ENCODE results near the gene HMCES. TPM values are rescaled to one million over a fixed set of nuclear protein-coding genes. Genes with fewer than 3 reads are reported as not detected.

The HMCES gene
- total and polyA plus RNA-seq, 2 of the 13 experiments (the other 11 are each of a cell fraction or from before 2014, with no cell fraction given) = 16.1 to 37.5 TPM

DNA sequence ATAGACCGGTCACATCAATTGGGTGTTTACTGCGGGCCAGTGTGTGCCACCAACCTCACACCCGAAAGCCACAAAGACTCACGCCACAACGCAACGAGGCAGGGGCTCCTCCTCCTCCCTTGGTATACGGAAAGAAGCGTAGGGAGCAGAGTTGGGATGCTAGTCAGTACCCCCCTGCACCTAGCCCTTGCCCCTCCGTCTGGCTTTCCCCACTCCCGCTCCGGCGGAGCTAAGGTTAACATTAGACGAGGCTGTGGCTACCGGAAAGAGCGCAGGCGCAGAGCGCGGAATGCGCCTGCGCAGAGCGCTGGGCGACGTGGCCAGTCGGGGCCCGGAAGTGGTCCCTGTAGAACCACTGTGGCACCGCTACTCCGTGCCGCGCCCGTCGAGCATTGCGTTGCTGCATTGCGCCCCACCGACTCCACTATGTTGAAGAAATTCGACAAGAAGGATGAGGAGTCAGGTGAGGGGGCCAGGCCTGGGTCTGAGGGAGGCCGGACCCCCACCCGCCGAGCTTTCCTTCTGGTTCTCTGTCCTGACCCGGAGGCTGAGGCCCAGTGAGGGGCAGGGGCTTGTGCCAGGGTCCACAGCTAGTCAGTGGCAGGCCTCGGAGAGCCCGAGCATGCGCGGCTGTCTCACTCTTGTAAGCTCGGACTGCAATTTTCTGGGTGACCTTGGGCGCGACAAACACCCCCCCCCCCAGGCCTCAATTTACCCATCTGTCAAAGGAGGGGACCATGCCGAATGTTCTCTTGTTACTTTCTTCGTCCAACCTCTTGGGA is 29.2 kb upstream of the HMCES start, which contains the start of gene COPG1 (continued):
- TF ChIP-seq, protein P1, sequence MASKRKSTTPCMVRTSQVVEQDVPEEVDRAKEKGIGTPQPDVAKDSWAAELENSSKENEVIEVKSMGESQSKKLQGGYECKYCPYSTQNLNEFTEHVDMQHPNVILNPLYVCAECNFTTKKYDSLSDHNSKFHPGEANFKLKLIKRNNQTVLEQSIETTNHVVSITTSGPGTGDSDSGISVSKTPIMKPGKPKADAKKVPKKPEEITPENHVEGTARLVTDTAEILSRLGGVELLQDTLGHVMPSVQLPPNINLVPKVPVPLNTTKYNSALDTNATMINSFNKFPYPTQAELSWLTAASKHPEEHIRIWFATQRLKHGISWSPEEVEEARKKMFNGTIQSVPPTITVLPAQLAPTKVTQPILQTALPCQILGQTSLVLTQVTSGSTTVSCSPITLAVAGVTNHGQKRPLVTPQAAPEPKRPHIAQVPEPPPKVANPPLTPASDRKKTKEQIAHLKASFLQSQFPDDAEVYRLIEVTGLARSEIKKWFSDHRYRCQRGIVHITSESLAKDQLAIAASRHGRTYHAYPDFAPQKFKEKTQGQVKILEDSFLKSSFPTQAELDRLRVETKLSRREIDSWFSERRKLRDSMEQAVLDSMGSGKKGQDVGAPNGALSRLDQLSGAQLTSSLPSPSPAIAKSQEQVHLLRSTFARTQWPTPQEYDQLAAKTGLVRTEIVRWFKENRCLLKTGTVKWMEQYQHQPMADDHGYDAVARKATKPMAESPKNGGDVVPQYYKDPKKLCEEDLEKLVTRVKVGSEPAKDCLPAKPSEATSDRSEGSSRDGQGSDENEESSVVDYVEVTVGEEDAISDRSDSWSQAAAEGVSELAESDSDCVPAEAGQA (IDR thresholded peaks at IDR 0.05; ENCODE audit: low read depth) = no peak
- TF ChIP-seq, protein P1 (CRISPR knock-in tag; IDR thresholded peaks at IDR 0.05; ENCODE audit: borderline replicate concordance) = no peak
- TF ChIP-seq, protein P2, sequence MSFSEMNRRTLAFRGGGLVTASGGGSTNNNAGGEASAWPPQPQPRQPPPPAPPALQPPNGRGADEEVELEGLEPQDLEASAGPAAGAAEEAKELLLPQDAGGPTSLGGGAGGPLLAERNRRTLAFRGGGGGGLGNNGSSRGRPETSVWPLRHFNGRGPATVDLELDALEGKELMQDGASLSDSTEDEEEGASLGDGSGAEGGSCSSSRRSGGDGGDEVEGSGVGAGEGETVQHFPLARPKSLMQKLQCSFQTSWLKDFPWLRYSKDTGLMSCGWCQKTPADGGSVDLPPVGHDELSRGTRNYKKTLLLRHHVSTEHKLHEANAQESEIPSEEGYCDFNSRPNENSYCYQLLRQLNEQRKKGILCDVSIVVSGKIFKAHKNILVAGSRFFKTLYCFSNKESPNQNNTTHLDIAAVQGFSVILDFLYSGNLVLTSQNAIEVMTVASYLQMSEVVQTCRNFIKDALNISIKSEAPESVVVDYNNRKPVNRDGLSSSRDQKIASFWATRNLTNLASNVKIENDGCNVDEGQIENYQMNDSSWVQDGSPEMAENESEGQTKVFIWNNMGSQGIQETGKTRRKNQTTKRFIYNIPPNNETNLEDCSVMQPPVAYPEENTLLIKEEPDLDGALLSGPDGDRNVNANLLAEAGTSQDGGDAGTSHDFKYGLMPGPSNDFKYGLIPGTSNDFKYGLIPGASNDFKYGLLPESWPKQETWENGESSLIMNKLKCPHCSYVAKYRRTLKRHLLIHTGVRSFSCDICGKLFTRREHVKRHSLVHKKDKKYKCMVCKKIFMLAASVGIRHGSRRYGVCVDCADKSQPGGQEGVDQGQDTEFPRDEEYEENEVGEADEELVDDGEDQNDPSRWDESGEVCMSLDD (CRISPR knock-in tag; IDR thresholded peaks at IDR 0.05; ENCODE audit: borderline replicate concordance) = no peak
- TF ChIP-seq ZEB1 (IDR thresholded peaks at IDR 0.05; ENCODE audit: insufficient replicate concordance, low read depth) (no peak), PHF8 (CRISPR knock-in tag; IDR thresholded peaks at IDR 0.05) (peak; percentile 99), ZNF891 (CRISPR knock-in tag; IDR thresholded peaks at IDR 0.05) (0 out of 2 replicates have a peak, but pooled peaks have one; percentile 50), TSC22D2 (CRISPR knock-in tag; IDR thresholded peaks at IDR 0.05; ENCODE audit: borderline replicate concordance) (no peak; the same call in 1 of the 2 replicates), ZMYM2 (CRISPR knock-in tag; IDR thresholded peaks at IDR 0.05) (no peak), ZNF510 (CRISPR knock-in tag; IDR thresholded peaks at IDR 0.05; ENCODE audit: low read depth) (no peak), ZNF878 (CRISPR knock-in tag; IDR thresholded peaks at IDR 0.05) (no peak), EED (CRISPR knock-in tag; IDR thresholded peaks at IDR 0.05) (no peak), ZNF136 (CRISPR knock-in tag; IDR thresholded peaks at IDR 0.05; ENCODE audit: low read depth) (no peak), NR2F1 (CRISPR knock-in tag; IDR thresholded peaks at IDR 0.05) (no peak)
- TF ChIP-seq, protein P3, sequence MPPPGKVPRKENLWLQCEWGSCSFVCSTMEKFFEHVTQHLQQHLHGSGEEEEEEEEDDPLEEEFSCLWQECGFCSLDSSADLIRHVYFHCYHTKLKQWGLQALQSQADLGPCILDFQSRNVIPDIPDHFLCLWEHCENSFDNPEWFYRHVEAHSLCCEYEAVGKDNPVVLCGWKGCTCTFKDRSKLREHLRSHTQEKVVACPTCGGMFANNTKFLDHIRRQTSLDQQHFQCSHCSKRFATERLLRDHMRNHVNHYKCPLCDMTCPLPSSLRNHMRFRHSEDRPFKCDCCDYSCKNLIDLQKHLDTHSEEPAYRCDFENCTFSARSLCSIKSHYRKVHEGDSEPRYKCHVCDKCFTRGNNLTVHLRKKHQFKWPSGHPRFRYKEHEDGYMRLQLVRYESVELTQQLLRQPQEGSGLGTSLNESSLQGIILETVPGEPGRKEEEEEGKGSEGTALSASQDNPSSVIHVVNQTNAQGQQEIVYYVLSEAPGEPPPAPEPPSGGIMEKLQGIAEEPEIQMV (CRISPR knock-in tag; IDR thresholded peaks at IDR 0.05; ENCODE audit: low read depth) = no peak; the same call in none of the 2 replicates
- TF ChIP-seq, protein P4, sequence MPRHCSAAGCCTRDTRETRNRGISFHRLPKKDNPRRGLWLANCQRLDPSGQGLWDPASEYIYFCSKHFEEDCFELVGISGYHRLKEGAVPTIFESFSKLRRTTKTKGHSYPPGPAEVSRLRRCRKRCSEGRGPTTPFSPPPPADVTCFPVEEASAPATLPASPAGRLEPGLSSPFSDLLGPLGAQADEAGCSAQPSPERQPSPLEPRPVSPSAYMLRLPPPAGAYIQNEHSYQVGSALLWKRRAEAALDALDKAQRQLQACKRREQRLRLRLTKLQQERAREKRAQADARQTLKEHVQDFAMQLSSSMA (CRISPR knock-in tag; IDR thresholded peaks at IDR 0.05) = 0 out of 2 replicates have a peak, but pooled peaks have one; percentile 42
- TF ChIP-seq, protein P5, sequence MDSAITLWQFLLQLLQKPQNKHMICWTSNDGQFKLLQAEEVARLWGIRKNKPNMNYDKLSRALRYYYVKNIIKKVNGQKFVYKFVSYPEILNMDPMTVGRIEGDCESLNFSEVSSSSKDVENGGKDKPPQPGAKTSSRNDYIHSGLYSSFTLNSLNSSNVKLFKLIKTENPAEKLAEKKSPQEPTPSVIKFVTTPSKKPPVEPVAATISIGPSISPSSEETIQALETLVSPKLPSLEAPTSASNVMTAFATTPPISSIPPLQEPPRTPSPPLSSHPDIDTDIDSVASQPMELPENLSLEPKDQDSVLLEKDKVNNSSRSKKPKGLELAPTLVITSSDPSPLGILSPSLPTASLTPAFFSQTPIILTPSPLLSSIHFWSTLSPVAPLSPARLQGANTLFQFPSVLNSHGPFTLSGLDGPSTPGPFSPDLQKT (CRISPR knock-in tag; IDR thresholded peaks at IDR 0.05; ENCODE audit: borderline replicate concordance) = no peak; the same call in 1 of the 2 replicates
